ENCODE results near the gene LAYN. TPM values are rescaled to one million over a fixed set of nuclear protein-coding genes. Genes with fewer than 3 reads are reported as not detected.
A peak's percentile ranks its signal among the peaks of the same experiment; 100 is the strongest.

LAYN gene
- total and polyA plus RNA-seq, 9 of the 15 experiments (the other 6 are each of a cell fraction or from before 2014, with no cell fraction given): not detected

- TF ChIP-seq ARID1B (IDR thresholded peaks at IDR 0.05) (no peak), ESRRB (CRISPR knock-in tag; IDR thresholded peaks at IDR 0.05; ENCODE audit: borderline replicate concordance) (no peak), FUS (optimal IDR thresholded peaks at IDR 0.05; ENCODE audit: low read depth, low read length) (no peak), ILK (tag; IDR thresholded peaks at IDR 0.05; ENCODE audit: borderline replicate concordance, low read depth) (no peak), CHD2 (IDR thresholded peaks at IDR 0.05; ENCODE audit: low read depth, low read length) (no peak), MCM7 (IDR thresholded peaks at IDR 0.05) (no peak), HDAC2 (IDR thresholded peaks at IDR 0.05) (no peak), SAFB2 (IDR thresholded peaks at IDR 0.05; ENCODE audit: borderline replicate concordance, low read depth, low read length, severe bottlenecking) (no peak), ZNF79 (CRISPR knock-in tag; IDR thresholded peaks at IDR 0.05; ENCODE audit: low read depth) (no peak), HCFC1 (IDR thresholded peaks at IDR 0.05; ENCODE audit: low read depth, low read length) (0 out of 2 replicates have a peak, but pooled peaks have one; percentile 12), THRAP3 (IDR thresholded peaks at IDR 0.05; ENCODE audit: borderline replicate concordance) (no peak), KLF10 (CRISPR knock-in tag; IDR thresholded peaks at IDR 0.05) (no peak), MITF (IDR thresholded peaks at IDR 0.05) (no peak), NR0B1 (IDR thresholded peaks at IDR 0.05; ENCODE audit: partially characterized antibody) (no peak), NR3C1 (CRISPR knock-in tag; IDR thresholded peaks at IDR 0.05) (no peak), ZNF766 (CRISPR knock-in tag; conservative IDR thresholded peaks at IDR 0.05) (no peak), ZBTB7A (IDR thresholded peaks at IDR 0.05; ENCODE audit: borderline replicate concordance, control insufficient read depth, low read depth, low read length) (peak; percentile 85; the same call in 1 of the 2 replicates)
These were observed 62.5 kb downstream of the LAYN start (continued) for GRCh38 chr11:111602865-111603610.

Data from K562 (cell line).